Stimulated activated CD8-positive, alpha-beta memory T cell treated with anti-CD3 and anti-CD28 coated beads, Interleukin-15, amount 100 ng/mL, for 1 hour (primary cell): ENCODE results near the gene HES5.

Source experiments
- DNase-seq: peaks from one replicate; pipeline ENCODE4 v3.0.0-alpha.2; 2020; ENCODE audit warnings: low read depth

HES5 gene

DNA sequence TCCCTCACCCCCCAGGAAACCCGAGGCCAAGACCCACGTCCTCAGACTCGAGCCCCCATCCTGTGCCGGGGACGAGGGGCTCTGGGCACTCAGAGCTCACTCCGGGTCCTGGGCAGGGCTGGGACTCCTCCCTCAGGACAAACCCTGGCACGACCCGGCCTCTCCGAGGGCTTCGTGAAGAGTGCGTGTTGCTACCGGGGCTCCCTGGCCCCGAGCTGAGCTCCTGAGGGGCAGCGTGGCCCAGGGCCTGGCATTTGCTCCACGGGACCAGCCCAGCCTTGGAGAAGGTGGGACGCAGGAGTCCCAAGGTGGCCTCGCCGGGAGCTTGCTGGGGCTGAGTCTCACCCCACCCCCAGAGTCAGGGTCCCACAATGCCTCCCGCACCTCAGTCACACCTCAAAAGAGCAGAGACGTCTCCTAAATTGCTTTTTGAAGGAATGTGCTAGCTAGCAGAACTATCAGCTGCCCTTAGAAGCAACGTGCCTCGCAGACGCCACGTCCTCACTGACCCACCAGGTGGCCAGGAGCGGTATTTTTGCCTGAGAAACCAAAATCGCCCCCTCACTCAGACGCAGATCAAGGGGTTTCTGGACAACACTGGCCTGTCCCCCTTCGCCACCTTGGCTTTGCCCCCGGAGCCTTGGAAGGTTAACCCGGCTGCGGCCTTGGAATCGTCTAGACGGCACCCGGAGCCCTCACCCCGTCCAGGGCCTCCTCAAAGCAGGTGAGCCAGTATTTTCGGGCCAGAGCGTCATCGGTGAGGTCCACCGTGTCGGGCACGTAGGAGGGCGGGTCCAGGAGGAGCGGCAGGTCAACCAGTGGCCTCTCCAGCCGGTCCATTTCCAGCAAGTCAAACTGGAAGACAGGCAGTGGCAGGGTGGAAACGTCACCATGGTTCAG lies 14.9 kb downstream of the HES5 start:
- DNase-seq: no peak

DNA sequence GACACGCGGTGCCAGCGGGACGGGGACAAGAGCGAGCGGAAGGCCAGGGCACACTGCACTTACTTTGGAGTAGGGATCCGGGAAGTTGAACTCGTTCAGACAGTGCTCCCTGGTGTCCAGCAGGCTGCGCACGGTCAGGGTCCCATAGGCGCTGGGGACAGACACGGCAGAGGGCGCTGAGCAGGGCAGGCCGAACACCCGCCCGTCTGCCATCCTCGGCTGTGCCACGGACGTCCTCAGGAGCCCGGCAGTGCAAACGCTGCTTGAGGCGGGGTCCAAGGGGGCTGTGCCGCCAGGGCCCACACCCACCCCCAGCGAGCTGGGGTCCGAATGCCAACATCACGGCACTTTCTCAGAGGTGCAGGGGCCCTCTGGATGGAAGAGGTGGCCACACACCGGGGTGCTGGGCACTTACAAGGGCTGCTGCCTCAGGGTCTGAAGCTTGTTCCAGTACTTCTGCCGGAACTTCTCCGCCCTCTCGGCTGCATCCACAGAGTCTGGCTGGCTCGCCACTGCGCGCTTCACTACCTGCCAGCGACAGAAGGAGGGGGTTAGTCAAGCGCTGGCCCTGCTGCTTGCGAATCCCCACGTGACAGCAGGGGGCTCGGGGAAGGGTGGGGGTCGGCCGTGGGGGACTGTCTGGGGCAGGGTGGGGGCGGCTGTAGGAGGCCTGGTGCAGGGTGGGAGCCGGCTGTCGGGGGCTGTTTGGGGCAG lies 16.0 kb downstream of the HES5 start:
- DNase-seq: no peak

DNA sequence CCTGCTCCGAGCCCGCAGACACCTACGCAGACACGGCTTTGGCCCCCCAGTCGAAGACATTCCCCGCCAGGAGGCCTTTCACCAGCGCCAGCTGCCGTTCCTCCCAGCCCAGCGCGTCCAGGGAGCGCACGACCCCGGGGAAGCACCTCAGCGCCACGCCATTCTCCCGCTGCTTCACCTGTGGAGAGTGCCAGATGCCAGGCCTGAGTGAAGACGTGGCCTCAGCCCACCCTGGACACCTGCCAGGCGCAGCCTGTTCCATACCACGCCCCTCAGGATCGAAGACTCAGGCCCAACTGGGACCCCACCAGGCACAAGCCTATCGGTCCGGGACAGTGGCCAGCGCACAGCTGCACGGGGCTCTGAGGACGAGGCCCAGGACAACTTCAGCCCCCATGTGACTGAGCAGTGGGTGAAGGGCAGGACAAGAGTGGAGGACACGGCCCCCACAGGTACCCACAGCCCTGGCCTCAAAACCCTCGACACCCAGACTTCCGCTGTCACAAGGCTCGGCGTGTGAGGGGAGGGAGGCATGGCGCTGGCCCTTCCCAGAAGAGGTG lies 17.1 kb downstream of the HES5 start:
- no peak for DNase-seq

DNA sequence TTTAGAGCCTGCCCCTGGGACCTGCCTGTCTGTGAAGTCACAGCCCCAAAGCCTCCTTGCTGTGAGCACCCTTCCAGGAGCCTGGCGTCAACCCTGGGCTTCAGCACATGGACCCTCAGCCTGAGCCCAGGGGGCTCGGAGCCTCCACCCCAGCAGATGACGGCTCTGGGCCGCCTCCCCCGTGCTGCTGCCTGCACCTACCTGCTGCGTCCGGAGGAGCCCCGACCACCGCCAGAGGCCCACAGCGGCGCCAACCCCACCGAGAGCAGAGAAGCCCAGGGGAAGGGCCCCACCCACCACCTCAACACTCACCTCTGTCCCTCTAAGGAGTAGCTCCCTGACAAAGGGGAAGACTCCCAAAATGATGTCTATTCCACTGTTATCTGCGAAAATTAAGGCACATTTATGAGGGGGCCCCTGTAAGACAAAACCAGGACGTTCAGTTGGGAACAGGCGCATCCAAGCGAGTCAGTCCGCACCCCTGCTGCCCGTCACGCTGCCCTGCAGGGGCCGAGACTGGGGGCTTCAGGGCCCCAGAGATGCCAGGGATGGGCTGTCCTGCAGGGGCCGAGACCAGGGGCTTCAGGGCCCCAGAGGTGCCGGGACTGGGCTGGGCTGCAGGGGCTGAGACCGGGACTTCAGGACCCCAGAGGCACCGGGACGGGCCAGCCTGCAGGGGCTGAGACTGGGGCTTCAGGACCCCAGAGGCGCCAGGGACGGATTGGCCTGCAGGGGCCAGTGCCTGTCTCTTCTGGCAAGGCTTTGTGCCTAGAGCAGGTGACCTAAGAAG lies 19.5 kb downstream of the HES5 start:
- no peak for DNase-seq

DNA sequence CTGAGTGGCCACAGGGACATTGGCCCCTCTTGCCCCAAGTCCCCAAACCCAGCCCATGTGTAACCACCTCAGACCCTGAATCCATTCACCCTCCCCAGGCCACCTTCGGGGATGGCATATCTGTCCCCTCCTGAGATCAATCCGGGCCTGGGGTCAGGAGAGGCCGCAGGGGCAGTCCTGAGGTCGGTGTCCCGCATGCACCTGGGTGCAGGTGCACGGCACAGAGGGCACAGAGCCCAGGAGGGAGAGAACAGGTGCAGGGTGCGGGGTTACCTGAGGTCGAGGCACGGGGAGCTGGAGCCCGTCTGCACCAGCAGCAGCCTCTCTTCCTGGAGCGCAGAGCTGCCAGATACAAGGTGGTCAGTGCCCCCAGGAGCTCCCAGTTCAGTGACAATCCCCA lies 20.5 kb downstream of the HES5 start:
- no peak for DNase-seq

DNA sequence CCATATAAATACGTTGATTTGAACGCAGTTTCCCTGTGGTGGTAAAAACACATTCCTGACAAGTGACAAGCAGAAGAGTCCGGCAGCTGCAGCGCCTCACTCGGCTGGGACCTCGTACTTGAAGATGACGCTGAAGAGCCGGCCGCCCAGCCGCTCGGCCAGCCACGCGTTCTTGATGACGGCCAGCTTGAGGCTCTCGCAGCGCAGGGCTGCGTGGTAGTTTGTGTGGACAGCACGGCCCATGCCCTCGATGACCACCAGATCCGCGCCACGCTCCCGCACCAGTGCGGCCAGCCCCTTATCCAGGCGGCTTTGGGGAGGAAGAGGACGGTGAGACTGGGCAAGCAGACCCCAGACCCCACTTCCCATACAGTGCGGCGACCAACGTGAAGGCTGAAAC lies 21.3 kb downstream of the HES5 start:
- no peak for DNase-seq

DNA sequence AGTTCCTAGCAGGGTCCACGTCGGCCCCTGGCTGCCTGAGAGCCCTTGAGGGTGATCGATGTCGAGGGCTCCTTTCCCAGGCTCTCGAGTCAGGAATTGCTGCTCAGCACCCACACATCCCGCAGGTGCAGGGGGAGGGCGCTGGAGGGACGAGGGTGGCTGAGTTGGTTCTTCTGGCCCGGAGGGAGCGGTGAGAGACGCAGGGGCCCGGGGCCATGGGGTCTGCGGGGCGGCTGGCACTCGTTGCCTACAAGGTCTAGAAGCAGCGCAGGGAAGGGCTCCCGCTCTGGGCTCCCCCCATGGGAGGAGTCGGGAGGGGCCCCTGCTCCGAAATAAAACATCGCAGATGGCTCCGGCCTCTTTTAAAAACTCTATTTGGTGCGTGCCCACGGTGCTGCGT lies 21.9 kb downstream of the HES5 start:
- no peak for DNase-seq

DNA sequence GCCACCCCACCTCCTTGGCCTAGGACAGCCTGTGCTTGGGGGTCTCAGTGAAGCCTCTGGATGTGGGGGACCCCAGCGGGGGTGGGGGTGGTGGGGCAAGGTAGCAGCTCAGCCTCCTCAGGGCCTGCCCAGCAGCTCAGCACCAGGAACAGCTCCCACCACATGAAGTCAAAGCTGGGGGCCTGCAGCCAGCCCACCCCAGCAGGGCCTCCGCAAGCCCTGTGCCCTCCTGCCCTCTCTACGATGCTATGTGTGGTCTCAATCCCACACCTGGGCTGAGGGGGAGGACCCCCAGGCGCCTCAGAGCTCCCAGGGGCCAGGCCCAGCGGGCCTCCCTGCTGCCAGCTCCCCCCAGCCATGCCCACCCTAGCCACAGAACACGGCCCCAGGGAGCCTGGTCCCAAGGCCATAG lies 22.3 kb downstream of the HES5 start:
- DNase-seq: no peak

DNA sequence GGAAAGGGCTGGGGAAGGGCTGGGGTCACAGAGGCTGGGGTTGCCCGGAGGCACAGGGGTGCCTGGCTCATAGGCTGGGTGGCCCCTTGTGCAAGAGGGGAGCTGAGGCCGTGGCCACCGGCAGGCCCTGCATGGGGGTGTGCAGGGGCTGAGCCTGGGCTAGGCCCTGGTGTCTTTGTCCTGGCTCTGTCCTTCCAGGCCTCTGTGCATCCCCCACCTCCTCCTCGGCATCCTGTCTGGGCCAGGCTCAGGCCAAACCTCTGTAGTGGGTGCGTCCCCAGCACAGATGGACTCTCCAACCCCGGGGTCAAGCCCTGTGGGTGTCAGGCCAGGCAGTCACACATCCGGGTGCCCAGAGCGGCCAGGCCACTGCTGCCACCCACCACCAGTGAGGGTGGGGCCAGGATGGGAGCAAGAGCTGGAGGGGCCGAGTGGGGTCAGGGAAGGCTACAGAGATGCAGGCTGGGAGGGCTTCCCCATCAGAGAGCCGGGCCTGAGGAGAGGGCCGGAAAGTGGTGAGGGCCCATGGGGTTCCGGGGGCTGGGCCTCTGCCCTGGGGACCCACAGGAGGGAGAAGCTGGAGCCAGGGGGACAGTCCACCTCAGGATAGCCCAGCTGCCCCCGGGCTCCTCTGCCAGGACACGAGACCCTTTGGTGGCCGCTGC lies 23.0 kb downstream of the HES5 start:
- DNase-seq: no peak

DNA sequence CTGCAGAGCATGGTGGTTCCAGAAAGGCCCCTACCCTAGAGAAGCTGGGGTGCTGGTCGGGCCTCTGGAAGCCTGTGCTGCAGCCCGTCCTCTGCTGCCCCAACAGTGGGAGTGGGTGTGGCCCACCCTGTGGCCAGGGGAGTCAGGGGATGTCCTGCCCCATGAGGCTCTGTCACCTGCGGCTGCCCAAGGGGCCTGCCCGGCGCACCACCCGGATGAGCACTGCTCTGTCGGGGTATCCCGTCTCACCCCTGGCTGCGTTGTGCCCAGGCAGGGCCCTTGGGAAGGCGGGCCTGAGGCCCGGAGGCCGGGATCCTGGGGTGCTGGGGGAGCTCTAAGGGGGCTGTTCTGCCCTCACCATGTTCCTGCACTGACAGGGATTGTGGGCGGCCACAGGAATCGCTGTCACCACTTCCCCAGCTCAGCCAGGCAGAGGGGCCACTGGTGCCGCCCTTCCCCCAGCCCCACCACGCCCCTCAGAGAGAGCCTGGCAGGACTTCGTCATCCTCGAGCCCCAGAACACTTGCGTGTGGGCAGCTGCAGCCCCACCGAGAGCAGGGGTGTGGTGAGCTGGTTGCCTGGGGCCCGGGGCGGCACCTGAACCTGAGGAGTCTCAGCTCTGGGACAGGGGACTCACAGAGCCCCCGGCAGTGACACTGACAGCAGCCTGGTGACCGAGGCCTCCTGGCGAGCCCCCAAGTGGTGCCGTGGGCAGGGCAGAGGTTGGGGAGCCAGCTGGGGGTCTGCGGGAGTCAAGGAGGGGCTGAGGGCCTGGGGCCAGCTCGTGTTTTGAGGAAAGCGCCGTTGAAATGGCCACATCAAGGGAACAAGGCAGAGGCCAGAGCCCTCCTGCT lies 23.8 kb downstream of the HES5 start:
- no peak for DNase-seq

DNA sequence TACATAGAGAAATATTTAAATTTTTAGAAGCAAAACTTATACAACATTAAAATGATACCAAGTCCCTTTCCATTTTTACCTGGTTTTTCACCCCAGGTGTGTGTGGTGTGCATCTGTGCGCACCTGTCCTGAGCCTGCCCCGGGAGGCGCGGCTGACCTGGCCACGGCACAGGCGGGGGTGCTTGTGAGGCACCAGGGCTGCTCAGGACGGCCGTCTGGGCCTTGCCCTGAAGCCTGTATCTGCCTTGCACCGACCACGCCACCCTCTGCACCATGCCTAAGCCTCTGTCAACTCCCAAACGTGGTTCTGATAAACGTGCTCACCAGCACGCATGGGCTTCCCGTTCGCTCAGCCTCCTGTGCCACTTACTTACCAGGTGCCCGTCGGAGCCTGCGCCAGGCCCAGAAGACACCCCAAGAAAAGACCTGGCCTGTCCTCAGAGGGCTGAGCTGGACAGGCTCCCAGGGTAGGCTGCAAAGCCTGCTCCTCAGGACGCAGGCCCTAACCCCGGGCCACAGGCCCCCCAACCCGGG lies 24.5 kb downstream of the HES5 start:
- no peak for DNase-seq

DNA sequence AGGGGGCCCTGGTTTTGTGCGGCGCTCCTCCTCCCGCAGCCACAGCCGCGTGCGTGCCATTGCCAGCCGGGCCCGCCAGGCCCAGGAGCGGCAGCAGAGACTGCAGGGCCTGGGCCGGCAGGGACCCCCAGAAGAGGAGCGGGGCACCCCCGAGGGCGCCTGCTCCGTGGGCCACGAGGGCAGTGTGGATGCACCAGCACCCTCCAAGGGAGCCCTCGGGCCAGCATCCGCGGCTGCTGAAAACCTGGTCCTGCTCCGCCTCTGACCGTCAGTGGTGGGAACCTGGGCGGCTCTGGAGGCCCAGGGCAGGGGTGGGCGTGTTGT lies 25.2 kb downstream of the HES5 start:
- no peak for DNase-seq

DNA sequence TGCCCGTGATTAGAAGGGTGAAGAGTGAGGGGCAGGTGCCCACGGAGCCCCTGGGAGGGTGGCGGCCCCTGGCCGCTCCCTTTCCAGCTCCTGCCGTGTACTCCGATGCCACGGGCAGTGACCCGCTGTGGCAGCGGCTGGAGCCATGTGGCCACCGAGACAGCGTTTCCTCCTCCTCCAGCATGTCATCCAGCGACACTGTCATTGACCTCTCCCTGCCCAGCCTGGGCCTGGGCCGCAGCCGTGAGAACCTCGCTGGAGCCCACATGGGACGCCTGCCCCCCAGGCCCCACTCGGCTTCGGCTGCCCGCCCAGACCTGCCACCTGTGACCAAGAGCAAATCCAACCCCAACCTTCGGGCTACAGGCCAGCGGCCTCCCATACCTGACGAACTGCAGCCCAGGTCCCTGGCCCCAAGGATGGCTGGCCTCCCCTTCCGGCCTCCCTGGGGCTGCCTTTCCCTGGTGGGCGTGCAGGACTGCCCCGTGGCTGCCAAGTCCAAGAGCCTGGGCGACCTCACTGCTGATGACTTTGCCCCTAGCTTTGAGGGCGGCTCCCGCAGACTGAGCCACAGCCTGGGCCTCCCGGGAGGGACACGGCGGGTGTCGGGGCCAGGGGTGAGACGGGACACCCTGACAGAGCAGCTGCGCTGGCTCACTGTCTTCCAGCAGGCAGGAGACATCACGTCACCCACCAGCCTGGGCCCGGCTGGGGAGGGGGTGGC lies 25.7 kb downstream of the HES5 start:
- no peak for DNase-seq

DNA sequence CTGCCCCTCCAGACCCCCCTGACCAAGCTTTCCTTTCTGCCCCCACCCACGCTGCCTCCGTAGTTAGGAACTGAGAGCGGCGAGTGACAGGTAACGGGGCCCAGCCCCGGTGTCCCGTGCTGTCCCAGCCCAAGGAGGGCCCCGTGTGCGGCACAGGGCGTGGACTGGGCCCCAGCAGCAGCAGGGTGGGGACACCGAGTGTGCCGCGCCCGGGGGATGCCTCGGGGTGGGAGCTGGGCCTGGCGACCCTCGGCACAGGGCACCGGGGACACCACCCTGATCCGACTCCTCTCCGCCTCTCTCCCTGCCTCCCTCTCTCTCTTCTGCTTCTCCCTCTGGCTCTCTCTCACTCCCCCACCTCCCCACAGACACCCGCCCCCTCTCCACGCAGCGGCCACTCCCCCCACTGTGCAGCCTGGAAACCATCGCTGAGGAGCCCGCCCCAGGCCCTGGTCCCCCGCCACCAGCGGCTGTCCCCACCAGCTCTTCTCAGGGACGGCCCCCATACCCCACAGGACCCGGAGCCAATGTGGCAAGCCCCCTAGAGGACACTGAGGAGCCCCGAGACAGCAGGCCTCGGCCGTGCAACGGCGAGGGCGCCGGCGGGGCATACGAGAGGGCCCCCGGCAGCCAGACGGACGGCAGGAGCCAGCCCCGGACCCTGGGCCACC lies 26.4 kb downstream of the HES5 start:
- DNase-seq: no peak

DNA sequence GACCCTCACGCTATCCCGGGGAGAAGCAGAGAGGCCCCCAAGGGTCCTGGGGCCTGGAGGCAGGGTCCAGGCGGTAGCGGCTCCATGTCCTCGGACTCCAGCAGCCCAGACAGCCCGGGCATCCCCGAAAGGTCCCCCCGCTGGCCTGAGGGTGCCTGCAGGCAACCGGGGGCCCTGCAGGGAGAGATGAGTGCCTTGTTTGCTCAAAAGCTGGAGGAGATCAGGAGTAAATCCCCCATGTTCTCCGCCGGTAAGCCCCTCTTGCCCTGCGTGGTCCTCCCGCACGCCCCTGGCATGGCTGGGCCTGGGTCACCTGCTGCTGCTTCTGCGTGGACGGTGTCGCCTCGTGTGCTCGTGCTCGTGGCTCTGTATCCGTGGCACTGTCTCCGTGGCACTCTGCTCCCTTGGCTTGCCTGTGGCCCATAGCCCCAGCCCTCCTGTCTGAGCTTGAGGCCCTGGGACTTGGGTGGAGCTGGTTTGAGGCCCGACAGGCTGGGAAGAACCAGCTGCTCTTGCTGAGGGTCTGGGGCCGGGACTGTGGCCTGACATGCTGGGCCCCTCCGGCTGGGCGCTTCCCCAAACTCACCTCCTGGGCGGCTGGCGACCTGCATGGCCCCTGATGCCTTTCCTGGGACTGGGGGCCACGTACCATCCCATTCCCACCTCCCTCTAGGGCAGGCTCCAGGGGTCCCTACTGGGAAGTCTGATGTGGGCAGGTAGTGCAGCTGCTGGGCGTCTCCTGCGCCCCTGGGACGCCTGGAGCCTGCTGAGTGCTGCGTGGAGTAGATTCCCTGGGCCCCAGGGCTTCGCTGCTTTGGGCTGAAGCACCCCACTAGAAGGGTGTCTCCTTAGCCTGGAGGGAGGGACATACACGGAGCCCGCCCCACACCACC lies 27.2 kb downstream of the HES5 start:
- DNase-seq: no peak

DNA sequence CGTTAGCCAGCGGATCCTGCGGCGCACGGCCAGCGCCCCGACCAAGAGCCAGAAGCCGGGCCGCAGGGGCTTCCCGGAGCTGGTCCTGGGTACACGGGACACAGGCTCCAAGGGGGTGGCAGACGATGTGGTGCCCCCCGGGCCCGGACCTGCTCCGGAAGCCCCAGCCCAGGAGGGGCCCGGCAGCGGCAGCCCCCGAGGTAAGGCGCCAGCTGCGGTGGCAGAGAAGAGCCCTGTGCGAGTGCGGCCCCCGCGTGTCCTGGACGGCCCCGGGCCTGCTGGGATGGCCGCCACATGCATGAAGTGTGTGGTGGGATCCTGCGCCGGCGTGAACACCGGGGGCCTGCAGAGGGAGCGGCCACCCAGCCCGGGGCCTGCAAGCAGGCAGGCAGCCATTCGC lies 27.9 kb downstream of the HES5 start:
- no peak for DNase-seq

DNA sequence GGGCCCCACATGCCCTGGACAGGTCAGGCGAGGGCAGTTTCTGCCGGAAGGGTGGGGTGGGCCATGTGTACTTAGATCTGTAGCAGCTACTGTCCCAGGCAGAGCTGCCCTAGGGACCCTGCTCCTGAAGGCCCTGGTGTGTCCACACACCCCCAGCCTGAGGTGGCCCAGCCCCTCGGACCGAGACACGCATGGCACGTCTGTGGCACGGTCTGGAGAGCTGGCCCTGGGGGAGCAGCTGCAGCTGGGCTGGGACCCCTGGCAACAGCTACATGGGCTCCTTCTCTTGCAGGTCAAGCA lies 28.3 kb downstream of the HES5 start:
- no peak for DNase-seq

DNA sequence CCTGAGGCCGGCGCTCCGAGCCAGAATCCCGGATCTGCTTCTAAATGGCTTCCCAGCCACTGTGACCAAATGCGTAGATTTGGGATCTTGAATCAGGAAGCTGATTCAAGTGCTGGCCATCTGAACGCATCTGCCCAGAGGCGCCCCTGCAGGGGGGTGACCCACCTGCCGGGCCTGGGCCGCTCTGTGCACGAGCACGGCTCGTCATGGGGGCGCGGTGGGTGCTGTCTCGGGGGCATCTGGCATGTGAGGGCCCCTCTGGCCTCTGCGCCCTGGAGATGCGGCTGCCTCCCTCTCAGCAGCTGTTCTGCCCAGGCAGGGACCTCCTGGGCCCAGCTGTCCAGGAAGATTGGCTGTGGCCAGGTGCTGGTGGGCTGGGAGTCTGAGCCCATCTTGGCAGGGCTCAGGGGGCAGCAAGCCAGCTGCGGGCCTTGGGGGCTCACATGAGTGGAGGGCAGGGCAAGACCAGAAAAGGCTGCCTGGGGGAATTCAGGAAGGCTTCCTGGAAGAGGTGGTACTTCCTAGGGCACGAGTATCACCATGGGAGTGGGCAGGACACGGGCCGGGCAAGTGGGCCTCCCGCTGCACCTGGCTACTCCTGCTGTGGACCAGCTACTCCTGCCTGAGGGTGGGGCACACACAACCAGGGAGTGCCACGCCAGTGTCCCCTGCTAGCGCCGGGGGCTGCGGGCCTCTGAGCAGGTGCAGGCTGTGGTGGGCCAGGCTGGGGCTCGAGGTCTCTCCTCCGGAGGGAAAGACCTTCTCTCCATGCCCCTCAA lies 28.8 kb downstream of the HES5 start:
- DNase-seq: no peak
